Caki2 (cell line): ENCODE results near the gene UBIAD1. TPM values are rescaled to one million over a fixed set of nuclear protein-coding genes. Genes with fewer than 3 reads are reported as not detected.
"Not testable (repeated sequence)": the region's sequence is repeated elsewhere in the genome, so short reads cannot be mapped to it uniquely, and the experiment has no call there.

Experiments used
- DNase-seq: peaks from one replicate; pipeline ENCODE4 v3.0.0-alpha.2; 2015; ENCODE audit warnings: low read depth
- in situ Hi-C: cut with HindIII; loops from 2 replicates; pipeline ENCODE4 v1.10.0; 2016; ENCODE audit warnings: low sequenced_read_pairs, low pct_unique_long_range_greater_than_20kb, mixed read lengths
- total RNA-seq: library from RNA; depleted of rRNA; stranded (reverse); fragments of >200 nt; shearing (Covaris generic); gene quantifications from 2 replicates; pipeline ENCODE4 v1.2.3, GENCODE V29; 2014; ENCODE audit warnings: low replicate concordance; rRNA removed

Gene UBIAD1, protein sequence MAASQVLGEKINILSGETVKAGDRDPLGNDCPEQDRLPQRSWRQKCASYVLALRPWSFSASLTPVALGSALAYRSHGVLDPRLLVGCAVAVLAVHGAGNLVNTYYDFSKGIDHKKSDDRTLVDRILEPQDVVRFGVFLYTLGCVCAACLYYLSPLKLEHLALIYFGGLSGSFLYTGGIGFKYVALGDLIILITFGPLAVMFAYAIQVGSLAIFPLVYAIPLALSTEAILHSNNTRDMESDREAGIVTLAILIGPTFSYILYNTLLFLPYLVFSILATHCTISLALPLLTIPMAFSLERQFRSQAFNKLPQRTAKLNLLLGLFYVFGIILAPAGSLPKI
- total RNA-seq: 4.0 and 8.5 TPM in 2 replicates

DNA sequence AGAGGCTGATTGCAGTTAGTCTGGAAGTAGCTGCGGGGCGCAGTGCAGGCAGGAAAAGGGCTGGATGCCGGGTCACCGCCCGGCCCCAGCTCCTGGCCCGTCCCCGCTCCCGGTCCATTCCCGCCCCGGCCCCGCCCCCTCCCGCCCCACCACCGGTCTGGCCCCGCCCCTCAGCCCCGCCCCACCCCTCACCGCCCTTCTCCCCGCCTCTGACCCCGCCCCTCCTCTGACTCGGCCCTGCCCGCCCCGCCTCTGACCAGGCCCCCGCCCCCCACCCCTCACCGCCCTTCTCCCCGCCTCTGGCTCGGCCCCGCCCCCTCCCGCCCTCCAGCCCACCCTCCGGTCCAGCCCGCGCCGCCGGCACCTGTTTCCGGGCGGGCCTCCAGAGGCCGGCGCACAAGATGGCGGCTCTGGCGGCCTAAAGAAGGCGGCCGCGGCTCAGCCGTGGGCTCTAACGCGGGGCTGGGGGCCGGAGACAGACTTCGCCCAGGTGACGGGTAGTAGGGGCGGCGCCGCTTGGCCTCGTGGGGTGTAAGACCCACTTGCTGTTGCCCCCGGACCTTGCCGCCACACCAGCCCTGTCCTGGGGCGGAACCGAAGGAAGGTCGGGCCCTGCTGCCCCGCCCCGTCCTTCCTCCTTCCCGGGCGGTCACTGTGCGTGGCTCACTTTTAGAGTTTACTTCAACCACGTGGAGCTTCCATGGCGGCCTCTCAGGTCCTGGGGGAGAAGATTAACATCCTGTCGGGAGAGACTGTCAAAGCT lies at the start of gene UBIAD1:
Gene UBIAD1, plus strand, starts transcription at position 367 of the 763 bp plus-strand sequence. Its CDS starts 334 bp downstream, at position 701.
- in situ Hi-C loops: no loop called here
- peak; percentile 88 for DNase-seq

DNA sequence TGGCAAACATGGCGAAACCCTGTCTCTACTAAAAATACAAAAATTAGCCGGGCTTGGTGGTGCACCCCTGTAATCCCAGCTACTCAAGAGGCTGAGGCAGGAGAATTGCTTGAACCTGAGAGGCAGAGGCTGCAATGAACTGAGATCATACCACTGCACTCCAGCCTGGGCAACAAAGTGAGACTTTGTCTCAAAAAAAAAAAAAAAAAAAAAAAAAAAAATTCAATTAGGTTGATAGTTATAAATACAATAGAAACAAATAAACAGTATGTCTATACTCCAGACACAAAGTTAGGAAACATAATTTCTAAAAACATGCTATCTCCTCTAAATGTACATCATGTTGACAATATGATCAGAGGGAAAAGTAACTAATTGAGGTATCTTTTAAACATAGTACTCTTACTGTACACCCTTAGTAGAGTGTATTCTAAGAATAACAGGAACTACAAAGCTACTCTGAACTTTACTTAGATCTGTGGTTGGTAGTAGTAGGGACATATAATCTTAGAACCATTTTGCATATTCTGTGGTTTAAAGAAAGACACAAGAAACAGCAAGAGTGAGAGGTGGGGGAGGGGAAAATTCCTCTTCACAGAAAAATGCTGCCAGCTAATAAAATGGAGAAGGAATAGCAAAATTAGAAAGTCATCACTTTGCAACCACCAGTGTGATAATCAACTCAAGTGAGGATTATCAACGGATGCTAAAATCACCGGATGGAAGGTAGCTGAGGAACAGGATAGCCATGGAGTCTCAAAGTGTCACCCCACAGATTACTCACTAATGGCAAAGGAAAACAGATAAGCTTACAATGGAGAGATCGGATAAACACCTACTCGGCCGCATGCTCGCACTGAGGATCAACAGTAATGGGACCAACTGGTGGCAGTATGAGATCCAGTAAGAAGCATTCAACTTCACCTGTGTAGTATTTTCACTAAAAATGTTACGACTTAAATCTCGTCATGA lies 45.6 kb upstream of the UBIAD1 start:
- DNase-seq: no peak
- in situ Hi-C loops: no loop called here

DNA sequence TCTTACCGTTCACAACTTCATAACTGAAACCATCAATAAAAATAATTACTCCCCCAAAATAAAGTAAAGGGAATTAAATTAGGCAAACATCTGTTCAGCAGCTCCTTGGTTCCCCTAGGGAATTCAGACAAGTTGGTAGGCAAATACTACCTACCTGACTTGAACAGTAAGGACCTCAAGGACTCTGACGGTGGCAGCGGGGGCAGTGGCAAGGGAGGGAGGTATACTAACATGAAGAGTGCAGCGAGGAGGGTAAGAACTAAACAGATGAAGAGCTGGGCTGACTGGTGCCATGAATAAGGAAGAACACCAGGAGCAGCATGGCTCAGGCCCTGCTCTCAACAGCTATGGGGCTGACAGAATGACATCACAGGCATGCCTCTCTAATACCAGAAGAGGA lies 43.8 kb upstream of the UBIAD1 start:
- no peak for DNase-seq
- in situ Hi-C loops: no loop called here

DNA sequence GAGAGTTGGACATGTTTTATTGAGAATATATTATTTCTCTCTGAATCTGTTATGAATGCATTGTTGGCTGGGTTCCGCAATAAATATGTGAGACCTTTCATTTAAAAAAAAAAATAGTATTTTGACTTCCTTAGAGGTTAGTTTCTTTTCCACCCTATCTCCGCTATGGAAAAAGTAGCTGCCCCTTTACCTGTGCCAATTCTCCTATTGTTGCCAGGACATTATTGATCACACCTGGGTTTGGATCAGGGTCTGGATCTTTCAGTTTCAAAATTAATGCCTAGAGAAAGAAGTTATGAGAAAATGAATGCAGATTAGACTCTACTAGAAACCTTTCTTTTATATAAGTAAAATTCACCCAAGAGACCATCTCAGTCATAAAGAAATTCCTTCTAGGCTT lies 39.8 kb upstream of the UBIAD1 start:
- in situ Hi-C loops: no loop called here

DNA sequence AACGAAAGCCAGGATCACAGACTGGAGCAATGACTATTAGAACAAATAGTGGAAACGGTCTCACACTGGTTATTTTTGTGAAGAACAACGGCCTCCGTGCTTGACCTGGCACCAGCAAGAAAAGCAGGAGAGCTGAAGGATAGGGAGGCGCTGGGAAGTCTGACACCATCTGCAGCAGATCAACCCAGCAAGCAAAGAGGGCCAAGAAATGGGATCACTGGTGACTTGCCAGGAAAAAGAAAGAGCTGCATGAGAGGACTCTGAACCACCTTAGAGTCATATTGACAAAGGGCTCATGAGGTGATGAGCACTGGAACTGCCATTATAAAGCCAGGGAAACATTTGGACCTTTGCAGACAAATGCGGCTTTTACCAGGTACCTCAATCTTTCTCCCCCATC lies 35.6 kb upstream of the UBIAD1 start:
- no peak for DNase-seq

More for the DNA sequence above, 39.8 kb upstream of the UBIAD1 start:
- no peak for DNase-seq

DNA sequence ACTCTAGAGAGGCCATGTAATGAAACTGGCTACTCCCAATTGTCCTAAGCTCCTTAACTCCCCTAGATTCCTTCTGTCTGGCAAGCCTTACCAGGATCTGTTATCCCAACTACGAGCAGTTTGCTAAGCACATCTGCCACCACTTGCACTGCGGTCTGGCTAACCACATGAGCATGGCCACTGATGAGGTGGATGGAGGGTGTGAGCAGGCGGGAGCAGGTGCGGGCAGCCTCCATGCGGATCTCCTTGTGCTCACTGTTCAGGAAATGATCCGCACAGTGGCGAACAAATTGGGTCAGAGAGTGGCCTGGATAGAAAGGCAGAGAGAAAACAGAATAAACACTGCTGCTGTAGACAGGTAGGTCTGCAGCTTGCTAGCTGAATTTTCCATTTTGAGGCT lies 34.7 kb upstream of the UBIAD1 start:
- no peak for DNase-seq
- in situ Hi-C loops: no loop called here

More for the DNA sequence above, 35.6 kb upstream of the UBIAD1 start:
- in situ Hi-C loops: no loop called here

DNA sequence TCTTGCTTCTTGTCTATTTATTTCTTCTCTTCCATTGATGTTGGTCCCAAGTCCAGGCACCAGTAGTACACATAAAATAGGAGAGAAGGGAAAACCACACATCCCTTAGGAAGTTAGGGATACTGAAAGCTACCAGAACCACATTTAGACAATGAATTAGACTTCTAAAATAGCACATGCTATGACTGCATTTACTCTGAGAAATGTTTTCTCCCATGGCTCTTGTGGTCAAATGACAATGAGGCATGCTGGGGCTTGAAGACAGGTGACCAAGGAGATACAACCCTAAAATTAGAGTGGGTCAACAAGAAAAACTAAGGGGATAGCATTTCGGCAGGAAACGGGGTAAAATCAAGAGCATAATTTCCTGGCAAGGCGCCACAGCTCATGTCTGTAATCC lies 27.8 kb upstream of the UBIAD1 start:
- in situ Hi-C loops: no loop called here

DNA sequence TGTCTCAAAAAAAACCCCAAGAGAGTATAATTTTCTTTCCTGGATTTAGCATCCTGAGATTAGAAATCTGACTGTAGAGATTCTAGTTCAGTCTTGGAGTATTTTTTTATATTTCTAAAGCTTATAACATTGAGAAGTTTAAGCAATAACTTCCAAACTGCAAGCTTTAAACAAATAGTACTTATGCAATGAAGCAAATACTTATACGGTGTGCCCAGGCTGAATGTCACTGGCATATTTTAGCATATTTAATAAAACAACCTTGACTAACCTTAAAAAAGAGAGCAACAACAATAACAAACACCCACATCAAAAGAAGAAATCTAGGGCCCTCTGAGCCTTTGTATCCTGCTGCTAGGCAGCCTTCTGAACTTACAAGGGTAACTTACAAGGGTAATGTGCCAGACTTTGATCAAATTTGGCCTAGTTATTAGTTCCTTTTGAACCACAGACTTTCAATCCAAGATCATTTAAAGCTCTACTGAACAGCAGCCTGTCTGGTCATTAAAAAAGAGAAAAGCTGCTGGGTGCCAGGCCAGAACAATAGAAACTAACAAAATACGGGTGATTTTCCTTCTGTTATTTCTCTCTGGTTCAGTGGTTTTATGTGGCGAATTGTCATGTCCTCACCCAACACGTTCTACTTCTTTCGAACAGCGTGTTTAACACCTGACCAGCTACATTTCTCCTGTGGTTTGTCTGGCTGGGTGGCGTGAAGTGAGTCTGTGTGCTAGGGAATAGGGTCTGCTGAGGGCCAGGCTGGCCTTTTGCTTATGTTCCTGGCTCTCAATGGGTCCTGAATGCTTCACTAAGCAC lies 26.9 kb upstream of the UBIAD1 start:
- in situ Hi-C loops: no loop called here
- no peak for DNase-seq

More for the DNA sequence above, 27.8 kb upstream of the UBIAD1 start:
- DNase-seq: no peak

DNA sequence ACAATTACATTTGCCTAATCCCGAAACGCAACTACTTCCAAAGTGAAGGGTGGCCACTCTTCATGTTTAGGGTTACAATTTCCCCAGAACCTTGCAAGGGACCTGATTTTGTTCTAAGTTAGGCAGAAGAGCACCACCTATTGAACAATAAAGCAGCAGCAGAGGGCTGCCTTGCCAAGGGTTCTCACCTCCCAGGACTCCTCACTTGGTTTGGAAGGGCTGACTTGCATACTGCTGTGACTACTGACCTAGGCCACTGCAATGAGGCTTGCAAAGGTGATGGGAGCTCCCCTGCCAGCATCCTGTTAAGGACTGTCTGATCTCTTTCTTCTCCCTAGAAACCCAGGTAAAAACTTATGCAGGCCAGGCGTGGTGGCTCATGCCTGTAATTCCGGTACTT lies 24.8 kb upstream of the UBIAD1 start:
- in situ Hi-C loops: no loop called here
- no peak for DNase-seq

DNA sequence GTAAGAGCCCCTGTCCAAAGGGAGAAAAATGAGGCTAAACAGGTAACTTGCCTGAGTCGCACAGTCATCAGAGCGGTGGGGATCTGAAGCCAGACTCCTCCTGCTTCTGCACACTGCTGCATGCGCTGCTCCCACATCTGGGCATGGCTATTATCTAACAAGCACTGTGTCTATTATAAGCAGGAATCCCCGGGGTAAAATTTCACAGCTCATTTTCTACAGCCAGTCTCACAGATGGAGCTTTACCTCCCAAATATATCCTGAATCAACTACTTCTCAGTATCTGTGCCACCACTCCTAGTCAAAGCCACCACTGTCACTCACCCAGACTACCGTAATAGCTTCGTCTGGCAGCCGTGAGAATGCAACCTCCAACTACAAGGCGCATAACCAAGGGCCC lies 20.5 kb upstream of the UBIAD1 start:
- DNase-seq: no peak
- in situ Hi-C loops: no loop called here

DNA sequence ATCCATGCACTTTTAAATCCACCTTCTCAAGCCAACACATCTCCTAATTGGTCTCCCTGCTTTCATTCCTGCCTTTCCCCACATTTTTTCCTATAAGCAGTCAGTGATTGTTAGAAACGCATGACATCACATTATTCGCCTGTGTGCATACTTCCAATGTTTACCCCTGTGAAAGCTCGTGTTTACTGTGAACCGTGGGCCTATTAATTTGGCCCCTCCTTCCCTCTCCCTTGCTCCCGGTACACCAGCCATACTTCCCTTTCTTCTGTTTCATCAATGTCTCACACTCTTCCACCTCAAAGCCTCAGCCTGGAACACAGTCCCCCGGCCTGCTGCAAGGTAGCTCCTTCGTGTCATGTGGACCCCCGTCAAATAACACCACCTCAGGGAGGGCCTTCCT lies 19.8 kb upstream of the UBIAD1 start:
- no peak for DNase-seq
- in situ Hi-C loops: no loop called here

DNA sequence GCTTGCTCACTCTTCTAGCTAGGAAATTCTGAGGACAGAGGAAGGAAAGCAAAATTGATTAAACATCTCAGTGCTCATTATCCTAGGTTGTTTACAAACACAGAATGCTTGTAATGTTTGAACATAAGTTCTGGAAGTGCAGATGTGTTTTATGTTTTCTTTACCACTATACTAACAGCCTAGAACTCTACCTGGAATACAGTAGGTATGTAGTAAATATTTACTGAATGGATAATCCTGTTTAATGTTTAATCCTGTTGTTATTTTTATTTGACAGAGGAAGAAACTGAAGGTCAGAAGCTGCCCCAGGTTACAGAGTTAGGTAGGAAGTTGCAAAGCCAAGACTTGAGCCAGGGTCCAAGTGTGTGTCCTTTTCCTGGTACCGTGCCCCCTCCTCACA lies 16.7 kb upstream of the UBIAD1 start:
- no peak for DNase-seq
- in situ Hi-C loops: no loop called here

DNA sequence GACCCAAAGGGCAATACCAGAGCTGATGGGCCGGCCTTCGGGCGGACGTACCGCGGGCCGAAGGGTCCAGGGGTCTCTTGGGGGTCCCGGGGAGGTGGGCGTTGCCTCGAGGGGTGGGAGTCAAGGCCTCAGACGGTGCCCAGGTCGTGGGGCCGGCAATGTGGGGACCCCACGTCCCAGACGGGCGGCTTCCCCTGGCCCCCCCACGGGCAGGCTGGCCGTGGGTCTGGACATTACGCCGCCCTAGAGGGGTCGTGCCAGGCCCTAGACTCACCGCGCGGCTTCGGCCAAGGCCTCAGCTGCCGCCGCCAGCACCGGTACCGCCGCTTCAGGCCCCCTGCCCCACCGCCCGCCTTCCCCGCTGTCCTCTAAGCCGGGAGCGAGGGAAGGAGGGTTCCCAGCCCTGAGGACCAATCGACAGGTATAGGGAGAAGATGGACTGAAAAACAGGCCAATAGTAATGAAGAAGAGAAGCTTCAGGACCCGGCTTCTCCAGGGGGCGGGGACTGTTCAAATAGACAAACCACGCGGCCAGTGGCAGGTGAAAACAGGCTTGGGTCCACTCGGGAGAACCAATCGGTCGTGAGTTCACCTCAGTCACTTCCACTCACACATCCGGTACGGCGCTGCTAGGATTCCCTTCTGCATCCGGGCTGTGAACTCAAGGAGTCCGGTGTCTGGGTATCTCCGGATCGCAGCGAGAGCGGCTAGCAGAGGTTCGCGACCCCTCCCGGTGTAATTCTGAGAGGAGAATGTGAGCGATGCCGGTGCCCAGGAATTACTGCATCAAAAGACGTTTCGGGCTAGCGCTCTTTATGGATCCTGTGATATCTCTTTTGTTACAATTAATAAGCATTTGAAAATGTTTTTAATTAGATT lies 10.6 kb upstream of the UBIAD1 start, which contains the start of gene MTOR:
Gene MTOR, minus strand, starts transcription at position 381 of the 879 bp plus-strand sequence. CDS start 3,142 bp downstream, outside the sequence.
- peak; percentile 98 for DNase-seq
- in situ Hi-C loops: no loop called here

DNA sequence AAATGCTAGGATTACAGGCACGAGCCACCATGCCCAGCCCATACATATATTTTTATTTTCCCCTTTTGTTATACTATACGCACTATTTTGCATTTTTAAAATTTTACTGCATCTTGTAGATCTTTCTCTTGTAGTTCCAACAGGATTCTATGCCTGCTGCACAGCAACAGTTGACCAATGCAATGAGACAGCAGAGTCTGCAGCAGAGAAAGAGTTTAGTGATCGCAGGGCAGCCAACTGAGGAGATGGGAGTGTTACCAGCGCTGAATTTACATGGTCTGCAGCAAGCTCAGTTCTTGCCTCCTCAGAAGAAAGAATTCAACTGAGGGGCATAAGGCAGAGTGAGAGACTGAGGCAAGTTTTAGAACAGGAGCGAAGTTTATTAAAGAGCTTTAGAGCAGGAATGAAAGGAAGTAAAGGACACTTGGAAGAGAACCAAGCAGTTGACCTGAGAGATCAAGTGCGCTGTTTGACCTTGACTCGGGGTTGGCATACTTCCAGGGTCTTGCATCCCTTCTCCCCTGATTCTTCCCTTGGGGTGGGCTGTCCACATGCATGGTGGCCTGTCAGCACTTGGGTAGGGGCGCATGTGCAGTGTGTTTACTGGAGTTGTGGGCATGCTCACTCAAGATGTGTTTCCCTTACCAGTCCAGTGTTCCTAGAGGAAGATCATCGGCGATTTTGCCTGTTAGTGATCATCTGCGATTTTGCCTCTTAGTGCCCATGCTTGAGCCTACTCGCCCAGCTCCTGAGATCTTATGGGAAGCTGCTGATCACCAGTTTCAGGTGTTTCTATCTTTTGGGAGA lies 6.5 kb upstream of the UBIAD1 start:
- no peak for DNase-seq
- in situ Hi-C loops: no loop called here

DNA sequence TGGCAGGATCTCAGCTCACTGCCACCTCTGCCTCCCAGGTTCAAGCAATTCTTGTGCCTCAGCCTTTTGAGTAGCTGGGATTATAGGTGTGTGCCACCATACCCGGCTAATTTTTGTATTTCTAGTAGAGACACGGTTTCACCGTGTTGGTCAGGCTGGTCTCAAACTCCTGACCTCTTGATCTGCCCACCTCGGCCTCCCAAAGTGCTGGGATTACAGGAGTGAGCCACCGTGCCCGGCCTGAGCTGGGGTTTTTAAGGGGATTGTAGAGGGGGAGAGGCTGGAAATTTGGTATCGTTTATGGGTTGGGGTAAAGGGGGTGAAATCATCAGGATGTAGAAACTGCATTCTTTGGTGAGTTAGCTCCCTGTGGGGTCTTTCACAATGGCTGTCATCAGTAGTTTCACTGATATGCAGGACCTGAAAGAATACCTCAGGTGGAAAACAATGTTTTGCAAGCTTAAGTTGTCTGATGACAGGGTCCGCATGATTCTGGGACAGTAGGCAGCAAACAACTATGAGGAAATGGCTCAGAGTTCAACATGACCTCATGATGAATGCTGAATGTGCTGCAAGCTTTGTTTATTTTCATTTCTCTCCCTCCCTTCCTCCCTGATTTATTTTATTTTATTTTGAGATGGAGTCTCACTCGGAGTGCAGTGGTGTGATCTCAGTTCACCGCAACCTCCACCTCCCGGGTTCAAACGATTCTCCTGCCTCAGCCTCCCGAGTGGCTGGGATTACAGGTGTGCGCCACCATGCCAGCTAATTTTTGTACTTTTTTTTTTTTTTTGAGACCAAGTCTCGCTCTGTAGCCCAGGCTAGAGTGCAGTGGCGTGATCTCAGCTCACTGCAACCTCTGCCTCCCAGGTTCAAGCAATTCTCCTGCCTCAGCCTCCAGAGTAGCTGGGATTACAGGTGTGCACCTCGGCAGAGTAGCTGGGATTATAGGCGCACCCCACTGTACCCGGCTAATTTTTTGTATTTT lies 5.4 kb upstream of the UBIAD1 start:
- in situ Hi-C loops: not testable (repeated sequence)
- peak; percentile 47 for DNase-seq
